ENCODE results near the gene FGD4. TPM values are rescaled to one million over a fixed set of nuclear protein-coding genes. Genes with fewer than 3 reads are reported as not detected.

The FGD4 gene
- polyA plus RNA-seq, 1 donor: 18.8 TPM

DNA sequence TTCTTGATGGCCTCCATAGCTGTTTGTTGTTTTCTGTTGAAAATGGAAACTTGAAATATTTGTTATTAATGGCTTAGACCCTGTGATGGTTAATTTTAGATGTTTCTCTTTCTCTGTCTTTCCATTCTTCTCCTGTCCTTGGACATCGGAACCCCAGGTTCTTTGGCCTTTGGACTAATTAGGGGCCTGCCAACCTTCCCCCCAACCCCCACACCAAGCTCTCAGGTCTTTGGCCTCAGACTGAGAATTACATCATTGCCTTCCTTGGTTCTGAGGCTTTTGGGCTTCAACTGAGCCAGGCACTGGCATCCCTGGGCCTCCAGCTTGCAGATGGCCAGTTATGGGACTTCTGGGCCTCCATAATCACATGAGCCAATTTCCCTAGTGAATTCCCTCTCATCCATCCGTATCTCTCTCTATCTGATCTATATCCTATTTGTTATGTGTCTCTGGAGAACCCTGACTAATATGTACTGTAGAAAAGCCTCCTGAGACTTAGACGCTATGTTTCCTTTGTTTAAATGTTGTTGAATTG, 71.6 kb downstream of the FGD4 start:
- Histone ChIP-seq H3K27ac (ENCODE audit: low read length) (peak overlapping the region; percentile 52), H3K36me3 (ENCODE audit: control insufficient read depth, insufficient read depth, low read length) (peaks cover 3% of the 10 kb centered on the region), H3K4me3 (ENCODE audit: low read length) (no peak overlapping the region), H3K27me3 (ENCODE audit: control insufficient read depth, insufficient read depth, low read length) (no peaks in the 10 kb centered on the region), H3K4me1 (ENCODE audit: control insufficient read depth, insufficient read depth, low read length) (peaks cover 19% of the 10 kb centered on the region), H3K9me3 (ENCODE audit: control insufficient read depth, low read depth, low read length) (no peaks in the 10 kb centered on the region)
- peak; percentile 35 to 78 for DNase-seq
- no CpG with 5 or more reads among the region's 3 CpGs for WGBS (ENCODE audit: insufficient coverage, low lambda C conversion rate)

DNA sequence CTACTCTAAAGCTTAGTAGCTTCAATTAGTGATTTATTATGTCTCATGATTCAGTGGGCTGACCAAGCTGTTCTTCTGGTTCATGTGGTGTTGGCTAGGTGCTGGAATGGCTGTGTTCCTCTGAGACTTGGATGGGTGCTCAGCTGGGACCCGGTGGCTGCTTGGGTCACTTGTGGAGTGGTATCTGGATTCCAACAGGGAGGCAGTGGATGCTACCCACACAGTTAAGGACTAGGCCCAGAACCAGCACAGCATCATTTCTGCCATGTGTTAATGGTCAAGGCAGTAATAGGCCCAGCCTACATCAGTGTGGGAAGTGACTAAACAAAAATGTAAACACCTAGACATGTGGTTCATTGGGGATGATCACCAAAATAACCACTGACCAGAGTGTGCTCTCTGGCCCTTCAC, 72.2 kb downstream of the FGD4 start:
- no peak overlapping the region for H3K4me3 ChIP-seq (ENCODE audit: low read length)
- WGBS (ENCODE audit: insufficient coverage, low lambda C conversion rate): no CpG with 5 or more reads among the region's 1 CpG
- H3K27ac ChIP-seq (ENCODE audit: low read length): peak overlapping the region; percentile 52
- peaks cover 22% of the 10 kb centered on the region for H3K4me1 ChIP-seq (ENCODE audit: control insufficient read depth, insufficient read depth, low read length)
- DNase-seq: peak; percentile 35 to 77
- H3K9me3 ChIP-seq (ENCODE audit: control insufficient read depth, low read depth, low read length): no peaks in the 10 kb centered on the region
- H3K36me3 ChIP-seq (ENCODE audit: control insufficient read depth, insufficient read depth, low read length): peaks cover 3% of the 10 kb centered on the region
- no peaks in the 10 kb centered on the region for H3K27me3 ChIP-seq (ENCODE audit: control insufficient read depth, insufficient read depth, low read length)

DNA sequence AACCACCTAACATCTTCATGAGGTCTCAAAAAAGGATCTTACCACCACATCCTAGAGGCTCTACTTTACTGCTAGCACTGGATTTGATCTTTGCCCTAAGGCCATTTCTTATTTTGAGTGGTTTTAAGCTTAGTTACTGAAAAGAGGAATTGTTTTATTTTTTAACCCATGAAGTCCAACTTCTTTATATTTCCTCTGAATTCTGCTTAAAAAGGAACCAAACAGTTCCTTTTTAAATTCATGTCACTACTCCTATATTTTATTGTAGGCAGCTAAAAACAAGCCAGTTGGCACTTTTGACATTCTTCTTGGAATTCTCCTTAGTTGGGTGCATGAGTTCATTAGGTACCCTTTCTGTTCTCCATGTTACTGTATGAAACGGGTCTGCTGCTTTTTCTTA, 76.4 kb downstream of the FGD4 start:
- 100% methylated on average over 1 of the region's 1 CpG for WGBS (ENCODE audit: insufficient coverage, low lambda C conversion rate)

DNA sequence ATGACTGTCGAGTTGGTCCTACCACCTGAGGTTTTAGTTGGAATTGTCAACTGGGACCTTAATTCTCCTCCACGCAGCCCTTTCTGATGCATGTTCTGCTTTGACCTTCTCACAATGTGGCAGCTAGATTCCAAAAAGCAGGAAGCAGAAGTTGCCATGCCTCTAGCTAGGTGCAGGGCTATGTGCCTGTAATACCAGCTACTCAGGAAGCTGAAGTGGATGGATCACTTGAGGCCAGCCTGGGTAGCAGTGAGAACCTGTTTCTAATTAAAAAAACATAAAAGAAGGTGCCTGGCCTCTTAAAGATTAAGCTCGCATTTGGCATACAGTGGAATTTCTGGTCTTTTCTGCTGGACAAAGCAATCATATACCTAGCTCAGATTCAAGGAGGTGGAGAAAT, 77.1 kb downstream of the FGD4 start:
- Histone ChIP-seq H3K9me3 (ENCODE audit: control insufficient read depth, low read depth, low read length) (no peaks in the 10 kb centered on the region), H3K27me3 (ENCODE audit: control insufficient read depth, insufficient read depth, low read length) (no peaks in the 10 kb centered on the region), H3K27ac (ENCODE audit: low read length) (no peak overlapping the region), H3K4me3 (ENCODE audit: low read length) (no peak overlapping the region), H3K4me1 (ENCODE audit: control insufficient read depth, insufficient read depth, low read length) (peaks cover 21% of the 10 kb centered on the region), H3K36me3 (ENCODE audit: control insufficient read depth, insufficient read depth, low read length) (peaks cover 3% of the 10 kb centered on the region)
- no peak for DNase-seq
- WGBS (ENCODE audit: insufficient coverage, low lambda C conversion rate): no CpG with 5 or more reads among the region's 3 CpGs

More for the DNA sequence above, 76.4 kb downstream of the FGD4 start:
- Histone ChIP-seq H3K4me1 (ENCODE audit: control insufficient read depth, insufficient read depth, low read length) (peaks cover 27% of the 10 kb centered on the region), H3K36me3 (ENCODE audit: control insufficient read depth, insufficient read depth, low read length) (peaks cover 3% of the 10 kb centered on the region), H3K4me3 (ENCODE audit: low read length) (no peak overlapping the region), H3K27me3 (ENCODE audit: control insufficient read depth, insufficient read depth, low read length) (no peaks in the 10 kb centered on the region), H3K9me3 (ENCODE audit: control insufficient read depth, low read depth, low read length) (no peaks in the 10 kb centered on the region), H3K27ac (ENCODE audit: low read length) (no peak overlapping the region)
- no peak for DNase-seq

DNA sequence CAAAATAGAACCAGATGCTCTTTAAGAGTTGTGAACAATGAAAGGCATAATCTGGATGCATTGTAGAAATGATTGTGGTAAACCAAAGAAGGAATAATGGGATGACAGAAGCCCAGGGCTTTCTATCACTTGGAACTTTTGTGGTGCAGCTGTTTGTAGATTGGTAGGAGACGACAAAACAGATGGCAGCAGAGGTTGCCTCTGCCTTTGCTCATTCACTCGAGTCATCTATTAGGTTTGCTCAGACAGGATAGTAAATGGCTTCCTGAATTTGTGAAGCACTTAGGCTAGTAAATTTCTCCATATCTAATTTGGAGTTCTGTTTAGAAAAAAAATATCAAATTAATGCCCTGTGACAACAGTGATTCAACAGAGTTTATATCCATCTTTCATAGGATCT, 78.4 kb downstream of the FGD4 start:
- Histone ChIP-seq H3K27me3 (ENCODE audit: control insufficient read depth, insufficient read depth, low read length) (no peaks in the 10 kb centered on the region), H3K36me3 (ENCODE audit: control insufficient read depth, insufficient read depth, low read length) (peaks cover 3% of the 10 kb centered on the region), H3K4me1 (ENCODE audit: control insufficient read depth, insufficient read depth, low read length) (peaks cover 15% of the 10 kb centered on the region), H3K27ac (ENCODE audit: low read length) (no peak overlapping the region), H3K4me3 (ENCODE audit: low read length) (no peak overlapping the region), H3K9me3 (ENCODE audit: control insufficient read depth, low read depth, low read length) (no peaks in the 10 kb centered on the region)
- DNase-seq: no peak
- no CpG with 5 or more reads among the region's 2 CpGs for WGBS (ENCODE audit: insufficient coverage, low lambda C conversion rate)

DNA sequence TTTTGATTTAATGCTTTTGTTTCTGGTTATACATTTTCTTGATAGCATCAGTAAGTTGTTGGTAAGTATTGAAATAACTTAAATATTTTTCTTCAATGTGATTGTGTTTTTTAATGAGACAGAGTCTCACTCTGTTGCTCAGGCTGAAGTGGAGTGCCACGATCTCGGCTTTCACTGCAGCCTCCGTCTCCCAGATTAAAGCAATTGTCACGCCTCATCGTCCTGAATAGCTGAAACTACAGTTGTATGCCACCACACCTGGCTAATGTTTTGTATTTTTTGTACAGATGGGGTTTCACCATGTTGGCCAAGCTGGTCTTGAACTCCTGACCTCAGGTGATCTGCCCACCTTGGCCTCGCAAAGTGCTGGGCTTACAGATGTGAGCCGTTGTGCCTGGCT, 78.8 kb downstream of the FGD4 start:
- Histone ChIP-seq H3K4me3 (ENCODE audit: low read length) (no peak overlapping the region), H3K4me1 (ENCODE audit: control insufficient read depth, insufficient read depth, low read length) (peaks cover 15% of the 10 kb centered on the region), H3K36me3 (ENCODE audit: control insufficient read depth, insufficient read depth, low read length) (peaks cover 3% of the 10 kb centered on the region), H3K9me3 (ENCODE audit: control insufficient read depth, low read depth, low read length) (no peaks in the 10 kb centered on the region), H3K27me3 (ENCODE audit: control insufficient read depth, insufficient read depth, low read length) (no peaks in the 10 kb centered on the region), H3K27ac (ENCODE audit: low read length) (peak overlapping the region; percentile 78)
- no CpG with 5 or more reads among the region's 7 CpGs for WGBS (ENCODE audit: insufficient coverage, low lambda C conversion rate)
- no peak for DNase-seq

DNA sequence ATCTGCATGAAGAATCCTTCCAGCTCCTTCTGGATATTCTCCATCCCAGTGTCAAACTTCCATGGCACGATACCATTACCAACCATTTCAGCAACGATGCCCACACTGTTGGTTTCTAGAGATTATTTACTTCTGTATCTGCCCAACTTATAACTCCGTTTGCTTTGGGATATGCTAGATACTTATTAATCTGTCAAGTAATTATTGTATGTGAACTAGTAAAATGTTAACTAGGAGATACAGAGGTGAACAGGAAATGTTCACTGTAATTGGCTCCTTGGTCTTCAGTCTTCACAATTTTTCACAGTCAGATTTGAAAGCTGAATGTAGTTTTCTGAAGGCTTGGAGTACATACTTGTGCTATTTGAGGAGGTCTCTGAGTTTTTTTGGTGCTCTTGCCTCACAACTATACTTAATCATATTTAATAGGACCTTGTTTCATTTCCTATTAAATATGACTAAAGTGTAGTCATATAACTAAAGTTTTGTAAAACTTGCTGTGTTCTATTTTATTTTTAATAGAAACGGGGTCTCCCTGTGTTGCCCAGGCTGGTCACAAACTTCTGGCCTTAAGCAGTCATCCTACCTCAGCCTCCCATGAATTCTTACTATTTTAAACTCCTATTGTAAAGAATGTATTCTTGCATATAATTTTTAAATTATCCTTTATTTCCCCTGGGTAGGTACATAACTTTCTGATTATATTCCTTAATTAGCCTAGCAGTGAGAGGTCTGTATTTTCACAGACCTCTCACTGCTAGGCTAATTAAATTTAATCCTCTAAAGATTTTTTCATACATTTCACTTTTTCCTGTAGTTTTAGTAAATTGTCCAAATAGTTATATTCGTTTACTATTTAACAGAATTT, 79.7 kb downstream of the FGD4 start:
- peak; percentile 23 to 69 for DNase-seq
- H3K9me3 ChIP-seq (ENCODE audit: control insufficient read depth, low read depth, low read length): no peaks in the 10 kb centered on the region
- peak overlapping the region; percentile 78 for H3K27ac ChIP-seq (ENCODE audit: low read length)
- WGBS (ENCODE audit: insufficient coverage, low lambda C conversion rate): 100% methylated on average over 1 of the region's 5 CpGs
- H3K4me3 ChIP-seq (ENCODE audit: low read length): no peak overlapping the region
- no peaks in the 10 kb centered on the region for H3K36me3 ChIP-seq (ENCODE audit: control insufficient read depth, insufficient read depth, low read length)
- peaks cover 15% of the 10 kb centered on the region for H3K4me1 ChIP-seq (ENCODE audit: control insufficient read depth, insufficient read depth, low read length)
- H3K27me3 ChIP-seq (ENCODE audit: control insufficient read depth, insufficient read depth, low read length): no peaks in the 10 kb centered on the region

DNA sequence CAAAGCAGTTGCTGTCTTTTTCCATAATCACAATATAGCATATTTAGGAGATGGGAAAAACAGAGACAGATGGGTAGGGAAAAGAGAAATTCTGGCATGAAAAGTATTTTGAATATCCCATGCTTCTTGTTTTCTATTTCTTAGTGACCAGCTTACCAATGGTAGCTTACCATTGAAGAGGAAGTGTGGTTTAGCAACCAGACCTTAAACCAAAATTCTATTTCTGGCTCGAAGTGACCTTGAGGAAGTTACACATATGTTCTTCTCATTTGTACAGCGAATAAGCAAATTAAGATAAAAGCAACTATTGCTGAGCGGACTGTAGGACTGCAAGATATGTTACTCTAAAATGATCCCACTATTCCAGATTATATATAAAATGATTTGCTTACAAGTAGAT, 82.9 kb downstream of the FGD4 start:
- WGBS (ENCODE audit: insufficient coverage, low lambda C conversion rate): 83% methylated on average over 2 of the region's 3 CpGs
- peaks cover 21% of the 10 kb centered on the region for H3K4me1 ChIP-seq (ENCODE audit: control insufficient read depth, insufficient read depth, low read length)
- H3K27ac ChIP-seq (ENCODE audit: low read length): no peak overlapping the region
- DNase-seq: no peak
- H3K4me3 ChIP-seq (ENCODE audit: low read length): no peak overlapping the region
- no peaks in the 10 kb centered on the region for H3K36me3 ChIP-seq (ENCODE audit: control insufficient read depth, insufficient read depth, low read length)
- no peaks in the 10 kb centered on the region for H3K9me3 ChIP-seq (ENCODE audit: control insufficient read depth, low read depth, low read length)
- H3K27me3 ChIP-seq (ENCODE audit: control insufficient read depth, insufficient read depth, low read length): no peaks in the 10 kb centered on the region

DNA sequence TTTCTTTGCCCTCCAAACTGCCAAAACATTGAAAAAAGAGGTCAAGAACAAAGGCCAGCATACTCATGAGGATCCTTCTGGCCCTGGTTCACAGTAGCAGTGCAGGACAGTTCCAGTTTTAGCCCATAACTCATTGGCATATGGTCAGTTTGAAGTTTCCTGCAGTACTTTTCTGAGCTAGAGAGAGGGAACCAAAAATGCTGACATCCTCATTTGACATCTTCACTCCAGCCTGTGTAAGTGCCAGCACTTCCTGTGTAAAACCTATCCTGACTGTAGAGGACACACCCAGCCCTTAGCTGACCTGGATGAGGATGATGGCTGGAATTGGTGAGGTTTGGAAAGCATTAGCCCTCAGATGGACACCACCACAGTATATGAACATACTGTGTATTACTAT, 84.1 kb downstream of the FGD4 start:
- no peaks in the 10 kb centered on the region for H3K27me3 ChIP-seq (ENCODE audit: control insufficient read depth, insufficient read depth, low read length)
- no peak overlapping the region for H3K27ac ChIP-seq (ENCODE audit: low read length)
- no peak overlapping the region for H3K4me3 ChIP-seq (ENCODE audit: low read length)
- peaks cover 17% of the 10 kb centered on the region for H3K4me1 ChIP-seq (ENCODE audit: control insufficient read depth, insufficient read depth, low read length)
- no peak for DNase-seq
- H3K36me3 ChIP-seq (ENCODE audit: control insufficient read depth, insufficient read depth, low read length): no peaks in the 10 kb centered on the region
- no peaks in the 10 kb centered on the region for H3K9me3 ChIP-seq (ENCODE audit: control insufficient read depth, low read depth, low read length)

DNA sequence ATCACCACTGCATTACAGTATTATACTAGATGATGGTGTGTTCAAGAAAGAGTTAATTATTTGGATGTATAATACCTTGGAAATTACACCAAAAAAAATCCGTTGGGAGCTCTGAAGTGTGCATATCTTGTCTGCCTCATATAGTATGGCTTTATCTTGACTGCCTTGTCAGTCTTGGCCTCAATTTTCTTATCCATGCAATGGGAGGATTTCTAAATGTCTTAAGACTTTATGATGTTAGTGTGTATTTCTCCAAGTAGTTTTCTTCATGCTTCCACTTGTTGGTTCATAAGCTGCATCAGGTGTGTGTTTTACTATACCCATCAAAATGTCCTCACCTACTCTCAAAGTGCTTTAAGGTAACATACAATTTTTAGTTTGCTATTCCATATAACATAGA, 84.6 kb downstream of the FGD4 start:
- Histone ChIP-seq H3K4me1 (ENCODE audit: control insufficient read depth, insufficient read depth, low read length) (peaks cover 14% of the 10 kb centered on the region), H3K27ac (ENCODE audit: low read length) (no peak overlapping the region)

DNA sequence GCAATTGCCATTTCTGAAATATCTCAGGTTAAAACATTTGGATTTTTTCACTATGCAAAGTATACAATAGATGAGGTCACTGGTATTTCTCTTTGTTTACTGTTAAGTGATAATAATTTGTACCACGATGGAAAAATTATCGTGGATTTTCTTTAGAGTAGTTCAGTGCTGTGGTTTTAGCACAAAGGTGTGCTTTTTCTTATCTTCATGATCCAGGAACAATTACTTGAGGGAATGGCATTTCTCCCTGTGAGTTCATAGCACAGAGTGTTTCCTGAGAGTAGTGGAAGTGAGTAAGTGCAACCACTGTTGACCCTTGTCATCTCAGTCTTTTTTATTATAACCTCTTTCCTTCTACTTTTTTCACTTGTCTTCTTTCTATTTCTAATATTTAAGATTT, 86.8 kb downstream of the FGD4 start:
- no peaks in the 10 kb centered on the region for H3K9me3 ChIP-seq (ENCODE audit: control insufficient read depth, low read depth, low read length)
- H3K4me1 ChIP-seq (ENCODE audit: control insufficient read depth, insufficient read depth, low read length): peaks cover 9% of the 10 kb centered on the region
- peak; percentile 41 to 70 for DNase-seq
- H3K4me3 ChIP-seq (ENCODE audit: low read length): no peak overlapping the region
- no CpG with 5 or more reads among the region's 2 CpGs for WGBS (ENCODE audit: insufficient coverage, low lambda C conversion rate)
- no peaks in the 10 kb centered on the region for H3K27me3 ChIP-seq (ENCODE audit: control insufficient read depth, insufficient read depth, low read length)
- no peaks in the 10 kb centered on the region for H3K36me3 ChIP-seq (ENCODE audit: control insufficient read depth, insufficient read depth, low read length)
- H3K27ac ChIP-seq (ENCODE audit: low read length): peak overlapping the region; percentile 78

More for the DNA sequence above, 84.6 kb downstream of the FGD4 start:
- no CpG with 5 or more reads among the region's 1 CpG for WGBS (ENCODE audit: insufficient coverage, low lambda C conversion rate)
- Histone ChIP-seq H3K36me3 (ENCODE audit: control insufficient read depth, insufficient read depth, low read length) (no peaks in the 10 kb centered on the region), H3K27me3 (ENCODE audit: control insufficient read depth, insufficient read depth, low read length) (no peaks in the 10 kb centered on the region), H3K9me3 (ENCODE audit: control insufficient read depth, low read depth, low read length) (no peaks in the 10 kb centered on the region), H3K4me3 (ENCODE audit: low read length) (no peak overlapping the region)
- no peak for DNase-seq
